GM23248 (cell line): ENCODE measurements around the gene ZNF91.

Experiments used
- EZH2 ChIP-seq: fragments of 200-600 bp; sonication (generic); IDR thresholded peaks from 2 replicates; pipeline ENCODE4 v1.6.1; 2018; ENCODE audit warnings: antibody characterized with exemption, mild to moderate bottlenecking; ENCODE audit not compliant: insufficient read depth, poor library complexity, severe bottlenecking
- EZH2phosphoT487 ChIP-seq: fragments of 200-600 bp; sonication (generic); IDR thresholded peaks from 2 replicates; pipeline ENCODE4 v1.6.1; 2018; ENCODE audit warnings: antibody characterized with exemption, moderate library complexity, mild to moderate bottlenecking, low read depth; ENCODE audit not compliant: insufficient read depth

DNA sequence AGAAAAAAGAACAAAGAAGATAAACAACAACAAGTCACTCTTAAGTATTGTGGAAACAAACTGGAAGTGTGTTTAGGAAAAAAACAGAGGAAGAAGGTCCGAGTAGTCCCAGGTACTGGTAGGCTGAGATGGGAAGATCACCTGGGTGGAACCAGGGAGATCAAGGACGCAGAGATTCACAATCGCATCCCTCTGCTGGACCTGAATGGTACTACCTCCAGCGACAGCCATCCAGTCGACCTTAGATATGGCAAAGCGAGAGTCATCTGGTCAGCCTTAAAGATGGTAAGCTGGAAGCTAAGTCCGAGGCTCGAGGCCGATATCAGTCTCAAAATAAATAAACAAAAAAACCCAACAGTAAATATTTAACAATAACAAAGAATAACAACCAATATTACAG is 44.9 kb upstream of the ZNF91 start:
- TF ChIP-seq EZH2 (no peak), EZH2phosphoT487 (no peak)
